Inferior parietal cortex (tissue), 1 donor: ENCODE measurements around the gene TAF11L5.
"Not testable (repeated sequence)": the region's sequence is repeated elsewhere in the genome, so short reads cannot be mapped to it uniquely, and the experiment has no call there.

ENCODE experiments used
- DNase-seq: peaks from one replicate; pipeline ENCODE4 v3.0.0-alpha.2; 2016; ENCODE audit errors: extremely low spot score

The TAF11L5 gene

GRCh38 chr5:17524935-17525334 lies at the start of gene TAF11L5:
TSS of gene TAF11L5 (plus strand) at chr5:17525235.
- not testable (repeated sequence) for DNase-seq

- DNase-seq = no peak
Measured at GRCh38 chr5:17477043-17477442, 48.0 kb upstream of the TAF11L5 start.

- DNase-seq = no peak
Measured at GRCh38 chr5:17477573-17478265, 47.3 kb upstream of the TAF11L5 start.

GRCh38 chr5:17481378-17481777 lies 43.7 kb upstream of the TAF11L5 start:
- DNase-seq = no peak

GRCh38 chr5:17482790-17483189 lies 42.2 kb upstream of the TAF11L5 start:
- no peak for DNase-seq

- DNase-seq = not testable (repeated sequence)
Measured at GRCh38 chr5:17486464-17487173, 38.4 kb upstream of the TAF11L5 start.

- DNase-seq = no peak
Measured at GRCh38 chr5:17487174-17487512, 37.9 kb upstream of the TAF11L5 start.

- DNase-seq = not testable (repeated sequence)
Measured at GRCh38 chr5:17491257-17491656, 33.8 kb upstream of the TAF11L5 start.

GRCh38 chr5:17492770-17493169 lies 32.3 kb upstream of the TAF11L5 start:
- no peak for DNase-seq

GRCh38 chr5:17497446-17497845 lies 27.6 kb upstream of the TAF11L5 start:
- no peak for DNase-seq

- not testable (repeated sequence) for DNase-seq
Measured at GRCh38 chr5:17497931-17498330, 27.1 kb upstream of the TAF11L5 start, which contains the start of gene TAF11L2. TSS of gene TAF11L2 (plus strand) at chr5:17498231.

GRCh38 chr5:17511775-17512325 lies 13.2 kb upstream of the TAF11L5 start:
- DNase-seq = no peak

- not testable (repeated sequence) for DNase-seq
Measured at GRCh38 chr5:17517526-17517925, 7.5 kb upstream of the TAF11L5 start.

- DNase-seq = not testable (repeated sequence)
Measured at GRCh38 chr5:17518067-17518466, 7.0 kb upstream of the TAF11L5 start, which contains the start of gene TAF11L3. TSS of gene TAF11L3 (plus strand) at chr5:17518367.

GRCh38 chr5:17519508-17519907 lies 5.5 kb upstream of the TAF11L5 start:
- DNase-seq = not testable (repeated sequence)

- DNase-seq = not testable (repeated sequence)
Measured at GRCh38 chr5:17521501-17521900, 3.5 kb upstream of the TAF11L5 start, which contains the start of gene TAF11L4. TSS of gene TAF11L4 (plus strand) at chr5:17521801.

GRCh38 chr5:17526504-17526903 lies 1.5 kb downstream of the TAF11L5 start:
- DNase-seq = not testable (repeated sequence)

- DNase-seq = not testable (repeated sequence)
Measured at GRCh38 chr5:17528369-17528768, 3.3 kb downstream of the TAF11L5 start, which contains the start of gene TAF11L6. TSS of gene TAF11L6 (plus strand) at chr5:17528669.
